GM19324 (cell line): ENCODE results near the gene LEAP2.
A peak's percentile ranks its signal among the peaks of the same experiment; 100 is the strongest.
"Not testable (repeated sequence)": the region's sequence is repeated elsewhere in the genome, so short reads cannot be mapped to it uniquely, and the experiment has no call there.

Experiments used
- ATAC-seq: cut with Tn5 transposase; IDR thresholded peaks from one replicate; pipeline ENCODE4 v1.9.1; 2021; ENCODE audit warnings: mild to moderate bottlenecking, moderate library complexity; ENCODE audit not compliant: unreplicated experiment, low FRiP score

LEAP2 gene

GRCh38 chr5:132840313-132840712, 33.2 kb upstream of the LEAP2 start:
- no peak for ATAC-seq

GRCh38 chr5:132840896-132841295, 32.6 kb upstream of the LEAP2 start:
- ATAC-seq: no peak

GRCh38 chr5:132841305-132841704, 32.2 kb upstream of the LEAP2 start:
- no peak for ATAC-seq

- ATAC-seq: no peak
These were observed 25.2 kb upstream of the LEAP2 start for GRCh38 chr5:132848270-132848669.

- ATAC-seq: no peak
These were observed 24.1 kb upstream of the LEAP2 start for GRCh38 chr5:132849347-132849746.

- ATAC-seq: no peak
These were observed 23.4 kb upstream of the LEAP2 start for GRCh38 chr5:132850066-132850465.

GRCh38 chr5:132853323-132853722, 20.1 kb upstream of the LEAP2 start:
- no peak for ATAC-seq

- ATAC-seq: no peak
These were observed 19.7 kb upstream of the LEAP2 start for GRCh38 chr5:132853790-132854189.

- ATAC-seq: no peak
These were observed 19.2 kb upstream of the LEAP2 start for GRCh38 chr5:132854301-132854700.

- not testable (repeated sequence) for ATAC-seq
These were observed 18.5 kb upstream of the LEAP2 start for GRCh38 chr5:132854992-132855391.

GRCh38 chr5:132856011-132856410, 17.5 kb upstream of the LEAP2 start:
- no peak for ATAC-seq

- ATAC-seq: no peak
These were observed 13.5 kb upstream of the LEAP2 start for GRCh38 chr5:132859889-132860437.

- ATAC-seq: no peak
These were observed 12.7 kb upstream of the LEAP2 start for GRCh38 chr5:132860742-132861141.

GRCh38 chr5:132865668-132866341, 7.7 kb upstream of the LEAP2 start:
- ATAC-seq: peak; percentile 27

GRCh38 chr5:132866342-132867045, 7.0 kb upstream of the LEAP2 start, which contains the start of the genes GDF9 and UQCRQ:
Gene GDF9 (minus strand): TSS chr5:132866469. CDS start chr5:132864533, 1,936 bp downstream.
Gene UQCRQ (plus strand): TSS chr5:132866642. CDS start chr5:132866882, 240 bp downstream.
- ATAC-seq: peak; percentile 99

- no peak for ATAC-seq
These were observed 6.4 kb upstream of the LEAP2 start for GRCh38 chr5:132867046-132867451.

GRCh38 chr5:132868754-132869153, 4.7 kb upstream of the LEAP2 start:
- no peak for ATAC-seq

- no peak for ATAC-seq
These were observed 2.7 kb upstream of the LEAP2 start for GRCh38 chr5:132870801-132871200.

GRCh38 chr5:132871459-132872284, 1.8 kb upstream of the LEAP2 start:
- ATAC-seq: no peak

GRCh38 chr5:132872788-132873118, 715 bp upstream of the LEAP2 start:
- ATAC-seq: no peak

- ATAC-seq: no peak
These were observed 433 bp downstream of the LEAP2 start for GRCh38 chr5:132873930-132874271.
